IPS DF 19.7 (cell line): ENCODE measurements around the gene RIOX2.
"Not testable (repeated sequence)": the region's sequence is repeated elsewhere in the genome, so short reads cannot be mapped to it uniquely, and the experiment has no call there.

ENCODE experiments used
- DNase-seq: peaks from one replicate; pipeline ENCODE4 v3.0.0-alpha.2; 2013; ENCODE audit warnings: low read depth, low spot score

Gene RIOX2

DNA sequence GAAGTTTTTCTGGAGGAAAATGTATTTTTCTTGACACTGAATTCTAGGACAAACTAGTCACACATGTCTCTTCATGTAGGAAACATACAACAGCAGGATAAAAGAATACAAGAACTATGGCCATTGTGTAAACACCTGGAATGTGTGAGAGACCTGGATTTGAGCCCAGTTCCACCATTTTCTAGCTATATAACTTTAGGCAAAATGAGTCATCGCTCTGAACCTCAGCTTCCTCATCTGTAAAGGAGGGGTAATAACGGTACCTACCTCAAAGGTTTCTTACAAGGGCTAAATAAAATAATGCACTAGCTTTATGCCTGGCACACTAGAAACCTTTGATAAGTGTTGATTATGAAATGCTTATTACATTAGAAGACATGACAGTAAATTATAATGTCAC lies 57.8 kb downstream of the RIOX2 start:
- DNase-seq: no peak

GRCh38 chr3:97911459-97911858 lies 60.8 kb downstream of the RIOX2 start:
- DNase-seq: no peak

- DNase-seq: no peak
These were observed 61.3 kb downstream of the RIOX2 start for GRCh38 chr3:97910931-97911351.

GRCh38 chr3:97910236-97910831 lies 61.9 kb downstream of the RIOX2 start:
- not testable (repeated sequence) for DNase-seq

GRCh38 chr3:97909830-97910229 lies 62.4 kb downstream of the RIOX2 start:
- DNase-seq: not testable (repeated sequence)

GRCh38 chr3:97901313-97902248 lies 70.7 kb downstream of the RIOX2 start:
- no peak for DNase-seq

DNA sequence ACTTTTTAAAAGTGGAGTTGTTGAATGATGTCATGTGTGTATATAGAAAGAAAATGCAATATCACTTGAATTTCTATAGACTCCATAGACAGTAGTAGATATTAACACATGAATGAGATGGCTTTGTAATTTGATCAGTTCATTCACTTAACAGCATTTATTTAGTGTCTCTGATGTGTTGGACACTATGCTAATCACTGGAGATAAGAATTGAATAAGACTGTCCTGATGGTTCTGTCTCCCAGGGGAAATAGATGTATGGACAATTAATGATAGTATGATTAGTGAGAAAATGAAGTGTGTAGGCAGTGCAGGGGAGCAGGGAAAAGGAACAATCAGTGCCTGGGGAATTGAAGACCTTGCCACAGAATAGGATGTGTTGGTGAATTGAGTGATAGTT lies 72.9 kb downstream of the RIOX2 start:
- DNase-seq: no peak

DNA sequence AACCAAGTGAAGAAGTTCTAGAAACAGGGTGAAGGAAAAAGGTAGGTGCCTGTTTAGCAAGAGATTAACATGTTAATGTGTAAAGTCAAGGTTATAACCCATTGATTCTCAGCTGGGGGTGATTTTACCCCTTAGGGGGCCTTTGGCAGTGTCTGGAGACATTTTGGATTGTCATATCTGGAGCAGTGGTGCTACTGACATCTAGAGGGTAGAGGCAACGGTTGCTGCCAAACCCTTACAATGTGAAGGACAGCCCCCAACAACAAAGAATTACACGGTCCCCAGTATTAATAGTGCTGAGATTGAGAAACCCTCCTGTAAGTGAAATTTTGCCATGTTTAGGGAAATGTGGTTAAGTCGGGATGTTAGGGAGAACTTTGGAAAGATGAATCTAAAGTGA lies 75.7 kb downstream of the RIOX2 start:
- DNase-seq: no peak

- no peak for DNase-seq
These were observed 76.1 kb downstream of the RIOX2 start for GRCh38 chr3:97896129-97896528.

DNA sequence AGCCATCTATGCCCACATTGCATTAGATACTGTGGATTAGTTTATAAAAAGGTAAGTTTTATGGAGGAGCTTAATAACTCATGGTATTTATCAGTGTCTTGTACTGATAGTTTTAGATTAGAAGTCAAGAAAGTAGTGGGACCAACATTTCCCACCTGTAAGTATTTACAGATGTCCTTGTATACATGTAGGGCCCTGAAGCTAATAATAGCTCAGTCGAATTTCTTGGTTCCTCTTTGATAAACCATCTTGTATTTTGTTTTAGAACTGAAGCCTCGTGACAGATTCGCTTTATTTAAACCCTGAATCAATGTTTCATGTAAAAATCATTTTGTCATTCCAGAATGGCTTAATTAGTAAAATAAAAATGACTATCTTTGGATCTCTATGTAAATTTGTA lies 77.0 kb downstream of the RIOX2 start:
- no peak for DNase-seq

- DNase-seq: no peak
These were observed 79.4 kb downstream of the RIOX2 start for GRCh38 chr3:97892852-97893251.
